GM18508 (cell line): ENCODE measurements around the gene ILK.

Experiments used
- ATAC-seq: cut with Tn5 transposase; IDR thresholded peaks from one replicate; pipeline ENCODE4 v1.9.1; 2021; ENCODE audit warnings: moderate number of reproducible peaks; ENCODE audit not compliant: insufficient read depth, unreplicated experiment

The ILK gene

DNA sequence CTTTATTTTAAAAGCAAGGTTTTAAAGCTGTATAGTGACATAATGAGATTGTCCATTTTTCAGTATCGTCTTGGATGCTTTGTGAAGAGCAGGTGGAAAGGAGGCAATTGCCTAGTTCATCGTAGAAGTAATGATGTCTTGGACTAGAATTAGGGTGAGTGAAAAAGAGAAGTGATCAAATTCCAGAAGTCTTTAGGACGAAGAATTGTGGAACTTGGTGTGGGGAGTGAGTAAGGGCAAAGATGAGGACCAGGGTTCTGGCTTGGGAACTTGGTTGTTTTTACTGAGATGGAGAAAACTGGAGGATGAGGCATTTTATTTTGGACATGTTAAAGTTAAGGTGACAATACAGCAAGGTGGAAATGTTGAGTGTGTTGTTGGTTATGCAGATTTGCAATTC is 1.2 kb downstream of the ILK start:
- ATAC-seq = no peak

- peak; percentile 36 for ATAC-seq
Measured at GRCh38 chr11:6606471-6607189, 3.1 kb downstream of the ILK start.

DNA sequence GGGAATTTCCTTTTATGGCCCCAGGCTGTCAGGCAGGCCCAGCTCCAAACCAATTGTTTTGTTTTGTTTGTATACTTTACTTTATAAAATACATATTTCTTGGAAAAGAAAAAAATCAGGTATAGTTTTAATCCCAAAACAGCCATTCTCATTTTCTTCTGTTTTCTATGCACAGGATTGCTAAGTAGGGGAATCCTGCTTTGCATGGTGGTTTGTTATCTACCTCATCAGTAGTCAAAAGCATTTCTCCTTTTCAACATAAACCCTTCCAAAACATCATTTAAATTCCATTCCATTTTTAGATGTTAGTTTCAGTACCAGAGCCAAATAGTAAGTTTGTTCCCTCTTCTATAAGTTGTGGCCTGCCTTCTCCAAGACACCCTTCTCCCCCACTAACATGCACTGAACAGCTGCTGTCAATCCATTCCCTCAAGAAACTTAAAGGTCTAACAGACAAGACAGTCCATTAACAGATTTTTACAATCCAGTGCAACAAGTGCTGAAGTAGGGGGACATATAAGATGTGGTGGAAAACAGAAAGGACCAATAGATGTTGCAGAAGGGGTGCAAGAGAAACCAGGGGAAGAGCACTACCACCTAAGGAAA is 3.7 kb downstream of the ILK start:
- ATAC-seq = peak; percentile 0

DNA sequence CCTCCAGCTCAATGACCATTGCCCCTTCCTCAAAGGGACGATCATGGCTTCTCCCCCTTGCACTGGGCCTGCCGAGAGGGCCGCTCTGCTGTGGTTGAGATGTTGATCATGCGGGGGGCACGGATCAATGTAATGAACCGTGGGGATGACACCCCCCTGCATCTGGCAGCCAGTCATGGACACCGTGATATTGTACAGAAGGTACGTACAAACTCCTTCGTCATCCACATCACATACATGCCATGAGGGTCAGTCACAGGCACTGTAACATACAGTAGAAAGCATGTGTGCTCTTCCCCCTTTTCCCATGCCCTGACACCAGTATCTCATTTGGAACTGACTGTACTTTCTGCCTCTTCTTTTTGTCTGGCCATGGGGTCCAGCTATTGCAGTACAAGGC is 4.4 kb downstream of the ILK start:
- ATAC-seq = no peak

- ATAC-seq = no peak
Measured at GRCh38 chr11:6608726-6609501, 5.3 kb downstream of the ILK start.

DNA sequence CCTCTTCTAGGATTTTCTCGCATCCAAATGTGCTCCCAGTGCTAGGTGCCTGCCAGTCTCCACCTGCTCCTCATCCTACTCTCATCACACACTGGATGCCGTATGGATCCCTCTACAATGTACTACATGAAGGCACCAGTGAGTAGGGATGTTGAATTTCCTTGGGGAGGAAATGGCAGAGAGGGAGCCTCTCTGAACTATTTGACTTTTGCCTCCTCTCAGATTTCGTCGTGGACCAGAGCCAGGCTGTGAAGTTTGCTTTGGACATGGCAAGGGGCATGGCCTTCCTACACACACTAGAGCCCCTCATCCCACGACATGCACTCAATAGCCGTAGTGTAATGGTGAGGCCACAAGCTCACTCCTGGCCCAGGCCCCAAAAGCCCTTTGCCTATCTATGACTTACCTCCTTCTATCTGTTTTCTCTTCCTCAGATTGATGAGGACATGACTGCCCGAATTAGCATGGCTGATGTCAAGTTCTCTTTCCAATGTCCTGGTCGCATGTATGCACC is 6.0 kb downstream of the ILK start:
- no peak for ATAC-seq

DNA sequence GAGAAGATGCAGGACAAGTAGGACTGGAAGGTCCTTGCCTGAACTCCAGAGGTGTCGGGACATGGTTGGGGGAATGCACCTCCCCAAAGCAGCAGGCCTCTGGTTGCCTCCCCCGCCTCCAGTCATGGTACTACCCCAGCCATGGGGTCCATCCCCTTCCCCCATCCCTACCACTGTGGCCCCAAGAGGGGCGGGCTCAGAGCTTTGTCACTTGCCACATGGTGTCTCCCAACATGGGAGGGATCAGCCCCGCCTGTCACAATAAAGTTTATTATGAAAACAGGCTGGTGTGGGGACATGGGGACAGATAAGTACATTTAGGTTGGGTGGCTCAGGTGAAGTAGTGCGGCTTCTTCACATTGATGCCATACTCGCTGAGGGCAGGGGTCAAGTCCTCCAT is 7.0 kb downstream of the ILK start:
- no peak for ATAC-seq

DNA sequence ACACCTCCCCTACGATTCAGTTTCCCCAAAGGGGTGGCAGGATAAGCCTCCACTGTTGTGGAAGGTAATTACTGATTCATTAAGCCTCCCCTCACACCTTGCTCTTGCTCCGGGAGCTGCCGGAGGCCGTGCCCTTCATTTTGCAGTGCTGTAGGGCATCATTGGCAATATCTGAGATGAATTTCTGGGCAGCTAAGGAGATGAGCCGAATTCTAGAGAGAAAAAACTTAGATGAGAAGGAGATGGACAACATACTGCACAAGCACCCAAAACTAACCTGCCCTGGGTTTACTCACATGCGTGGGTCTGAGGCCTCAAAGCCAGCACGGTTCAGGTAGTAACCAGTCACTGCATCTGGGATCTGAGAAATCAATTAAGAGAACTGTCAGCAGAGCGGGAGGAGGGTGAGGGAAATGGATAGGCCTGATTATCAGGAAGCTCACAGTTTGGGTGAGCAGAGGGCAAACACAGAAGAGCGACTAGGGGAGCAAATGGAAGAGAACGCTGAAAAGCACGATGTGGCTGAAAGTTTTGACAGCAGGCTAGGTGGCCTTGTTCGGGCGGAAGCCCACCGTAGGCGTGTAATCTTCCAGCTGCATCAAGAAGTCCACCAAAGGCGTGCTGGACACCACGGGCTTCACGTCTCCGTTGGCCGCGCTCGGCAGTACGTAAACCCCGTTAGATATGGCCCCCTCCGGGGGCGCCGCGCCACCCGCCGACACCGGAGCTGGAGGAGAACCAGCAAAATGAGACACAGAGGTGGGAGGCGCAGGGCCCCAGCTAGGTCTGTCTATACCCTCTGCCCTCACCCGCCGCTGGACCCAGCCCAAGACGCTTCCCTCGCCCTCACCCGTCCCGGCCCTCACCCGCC is 7.8 kb downstream of the ILK start:
- ATAC-seq = no peak

DNA sequence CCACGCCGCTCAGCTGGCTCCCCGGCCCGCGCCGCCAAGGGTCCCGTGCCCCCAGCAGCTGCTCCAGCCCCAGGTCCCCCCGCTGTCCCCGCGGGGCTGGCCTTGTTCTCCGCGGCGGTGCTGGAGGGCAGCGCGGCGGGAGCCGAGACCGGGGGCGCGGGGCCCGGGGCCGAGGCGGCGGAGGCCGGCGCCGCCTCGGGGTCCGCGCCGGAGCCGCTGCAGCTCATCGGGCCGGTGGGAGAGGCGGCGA is 8.3 kb downstream of the ILK start:
- ATAC-seq = no peak

DNA sequence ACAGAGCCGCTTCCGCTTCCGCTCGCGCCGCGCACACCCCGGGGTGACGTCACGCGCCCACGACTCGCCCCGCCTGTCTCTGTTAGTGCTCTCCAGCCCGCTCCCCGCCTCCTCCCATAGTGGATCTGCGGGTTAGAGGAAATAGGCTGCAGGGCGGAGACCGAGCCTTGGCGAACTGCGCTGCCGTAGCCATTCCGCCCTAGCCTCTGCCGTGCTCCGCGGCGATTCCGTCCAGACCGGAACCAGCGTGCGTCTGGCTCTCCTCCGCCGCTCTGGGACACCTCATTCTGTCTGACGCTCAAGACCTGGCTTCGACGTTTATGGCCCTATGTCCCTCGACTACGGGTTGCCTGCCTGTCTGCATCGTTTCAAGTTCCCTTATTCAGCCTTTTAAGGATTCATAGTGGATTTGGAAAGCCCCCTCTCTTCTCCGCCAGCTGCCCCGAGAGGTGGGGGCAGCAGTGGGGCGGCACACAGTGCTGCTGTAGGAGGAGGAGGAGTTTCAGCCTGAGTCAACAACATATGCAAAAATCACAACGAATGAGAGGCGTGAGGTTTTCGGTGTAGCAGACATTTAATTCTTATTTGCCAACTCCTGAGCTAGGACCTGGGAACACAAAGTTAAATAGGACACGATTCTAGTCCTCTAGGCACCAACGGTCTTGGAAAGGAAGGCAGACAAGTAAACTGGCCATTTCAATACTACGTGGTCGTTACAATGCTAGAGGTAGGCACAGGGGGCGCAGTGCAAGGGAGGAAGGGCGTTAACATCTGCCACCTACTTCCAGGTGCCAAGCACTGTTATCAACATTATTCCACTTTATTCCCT is 8.9 kb downstream of the ILK start, which contains the start of gene TAF10:
TAF10 (minus strand) TSS at position 4 of the 829 bp plus-strand sequence. CDS start 27 bp downstream, outside the sequence.
- ATAC-seq = peak; percentile 60

- ATAC-seq = no peak
Measured at GRCh38 chr11:6613496-6613895, 9.9 kb downstream of the ILK start.

- ATAC-seq = no peak
Measured at GRCh38 chr11:6614446-6614845, 10.9 kb downstream of the ILK start.

GRCh38 chr11:6615046-6615445 is 11.5 kb downstream of the ILK start:
- no peak for ATAC-seq

DNA sequence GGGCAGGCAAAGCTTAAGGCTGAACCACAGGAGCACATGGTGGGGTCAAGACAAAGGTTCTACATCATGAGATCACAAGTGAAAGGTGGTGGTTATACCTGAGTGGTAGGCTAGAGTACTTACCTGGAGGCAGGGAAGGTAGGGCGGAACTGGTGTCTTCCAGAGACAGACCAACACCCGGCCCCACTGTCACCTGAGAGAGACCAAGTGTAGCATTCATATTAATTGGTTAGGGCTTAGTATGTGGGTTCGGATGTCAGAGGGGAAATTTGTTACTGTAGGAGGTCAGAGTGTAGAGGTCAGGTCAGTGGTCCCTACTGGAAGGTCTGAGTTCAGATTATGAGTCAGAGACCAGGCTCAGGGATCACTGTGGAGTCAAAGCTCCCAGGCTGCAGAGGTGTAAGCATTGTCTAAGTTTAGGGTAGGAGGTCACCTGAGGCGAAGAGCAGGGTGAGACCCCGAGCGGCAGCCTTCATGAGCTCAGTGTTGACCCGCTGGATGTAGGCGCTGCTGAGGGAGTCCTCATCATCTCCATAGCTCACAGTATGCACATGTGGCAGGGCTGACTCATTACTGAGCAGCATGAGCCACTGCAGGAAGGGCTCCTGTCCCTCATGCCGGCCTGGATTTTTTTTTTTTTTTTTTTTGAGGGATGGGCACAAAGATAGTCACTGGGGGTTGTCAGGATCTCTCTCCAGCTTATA is 12.5 kb downstream of the ILK start:
- ATAC-seq = no peak

GRCh38 chr11:6616596-6617250 is 13.1 kb downstream of the ILK start:
- no peak for ATAC-seq

DNA sequence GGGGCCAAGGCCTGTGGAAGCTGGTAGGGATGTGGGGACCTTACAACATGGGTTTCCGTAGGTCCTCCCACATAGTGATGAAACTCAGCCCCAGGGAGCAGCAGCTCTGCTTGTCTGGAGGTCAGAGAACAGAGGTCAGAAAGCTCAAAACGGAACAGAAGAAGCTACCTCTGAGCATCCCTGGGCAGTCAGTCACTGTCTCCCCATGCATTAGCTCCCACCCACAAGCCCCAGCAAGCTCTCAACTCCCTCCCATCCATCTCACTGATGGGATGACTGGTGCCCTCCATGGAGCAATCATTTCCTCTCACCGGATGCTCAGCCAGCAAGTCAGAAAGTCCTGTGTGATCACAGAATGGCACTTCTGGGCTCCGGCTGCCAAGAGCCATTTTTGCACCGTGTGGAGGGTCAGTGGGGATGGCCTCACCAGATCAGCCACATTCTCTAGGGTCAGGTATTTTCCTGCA is 13.8 kb downstream of the ILK start:
- ATAC-seq = no peak

GRCh38 chr11:6618117-6619003 is 14.8 kb downstream of the ILK start:
- no peak for ATAC-seq
